Epithelial cell of alveolus of lung (primary cell): Measurements from ENCODE around the gene OR5K4. TPM values are rescaled to one million over a fixed set of nuclear protein-coding genes. Genes with fewer than 3 reads are reported as not detected.

Source experiments
- total RNA-seq: library from RNA; depleted of rRNA; stranded (reverse); fragments of >200 nt; gene quantifications from 2 replicates; pipeline ENCODE4 v1.2.1, GENCODE V29; 2015

Gene OR5K4, protein sequence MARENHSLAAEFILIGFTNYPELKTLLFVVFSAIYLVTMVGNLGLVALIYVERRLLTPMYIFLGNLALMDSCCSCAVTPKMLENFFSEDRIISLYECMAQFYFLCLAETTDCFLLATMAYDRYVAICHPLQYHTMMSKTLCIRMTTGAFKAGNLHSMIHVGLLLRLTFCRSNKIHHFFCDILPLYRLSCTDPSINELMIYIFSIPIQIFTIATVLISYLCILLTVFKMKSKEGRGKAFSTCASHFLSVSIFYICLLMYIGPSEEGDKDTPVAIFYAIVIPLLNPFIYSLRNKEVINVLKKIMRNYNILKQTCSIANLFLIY
- total RNA-seq, result not detected in 2 replicates

GRCh38 chr3:98353554-98353953 lies at the start of gene OR5K4:
Gene OR5K4 (plus strand): TSS chr3:98353854. CDS start chr3:98353854, 0 bp downstream.

DNA sequence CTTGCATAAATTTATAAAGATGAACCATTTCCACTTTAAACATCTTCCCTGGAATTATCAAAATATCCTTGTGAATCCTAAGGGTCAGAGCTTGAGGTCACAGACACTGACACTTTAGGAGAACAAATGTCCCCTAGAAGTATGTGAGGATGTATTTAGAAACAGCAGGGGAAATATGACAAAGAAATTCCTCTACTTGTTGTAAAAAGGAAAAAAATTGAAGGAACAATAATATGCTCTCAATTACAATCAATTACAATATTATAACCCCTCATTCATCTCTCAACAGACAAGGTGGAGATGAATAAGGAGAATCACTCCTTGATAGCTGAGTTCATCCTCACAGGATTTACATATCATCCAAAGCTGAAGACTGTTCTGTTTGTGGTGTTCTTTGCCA lies 36.7 kb downstream of the OR5K4 start, which contains the start of gene OR5K3:
Gene OR5K3, plus strand, starts transcription at position 301 of the 400 bp plus-strand sequence. Its CDS starts 0 bp downstream, at position 301.

Other genes with a start within 250 kb of the OR5K4 start
- gene OR5H1, start 223.1 kb upstream of the OR5K4 start, total RNA-seq, result not detected in 2 replicates
- gene OR5H14, start 206.4 kb upstream of the OR5K4 start, total RNA-seq, result not detected in 2 replicates
- not detected in 2 replicates for gene OR5H15, start 187.2 kb upstream of the OR5K4 start, total RNA-seq
- not detected in 2 replicates for gene OR5H6, start 89.6 kb upstream of the OR5K4 start, total RNA-seq
- not detected in 2 replicates for gene OR5H2, start 71.3 kb upstream of the OR5K4 start, total RNA-seq
- not detected in 2 replicates for gene OR5K3, start 36.8 kb downstream of the OR5K4 start, total RNA-seq
- gene OR5K1, start 109.3 kb downstream of the OR5K4 start, total RNA-seq, result not detected in 2 replicates
- not detected in 2 replicates for gene OR5K2, start 143.8 kb downstream of the OR5K4 start, total RNA-seq
- gene CLDND1, start 169.0 kb downstream of the OR5K4 start, total RNA-seq, result 76.0 and 178 TPM in 2 replicates
- not detected in 2 replicates for gene GPR15, start 178.1 kb downstream of the OR5K4 start, total RNA-seq
- 23.0 and 32.3 TPM in 2 replicates for gene CPOX, start 239.8 kb downstream of the OR5K4 start, total RNA-seq